Breast epithelium (tissue), 3 donors: ENCODE results near the gene CREB1.

Source experiments
- POLR2A ChIP-seq: fragments of 450-650 bp; IDR thresholded peaks from one replicate; pipeline ENCODE4 v1.6.1; 2016; ENCODE audit warnings: antibody characterized with exemption, mild to moderate bottlenecking, moderate library complexity
- POLR2AphosphoS5 ChIP-seq, 3 donors: sonication (generic); formaldehyde crosslinking; IDR thresholded peaks; one replicate each; pipeline ENCODE4 v1.6.1; 2017; ENCODE audit warnings: antibody characterized with exemption in 3 of 3

DNA sequence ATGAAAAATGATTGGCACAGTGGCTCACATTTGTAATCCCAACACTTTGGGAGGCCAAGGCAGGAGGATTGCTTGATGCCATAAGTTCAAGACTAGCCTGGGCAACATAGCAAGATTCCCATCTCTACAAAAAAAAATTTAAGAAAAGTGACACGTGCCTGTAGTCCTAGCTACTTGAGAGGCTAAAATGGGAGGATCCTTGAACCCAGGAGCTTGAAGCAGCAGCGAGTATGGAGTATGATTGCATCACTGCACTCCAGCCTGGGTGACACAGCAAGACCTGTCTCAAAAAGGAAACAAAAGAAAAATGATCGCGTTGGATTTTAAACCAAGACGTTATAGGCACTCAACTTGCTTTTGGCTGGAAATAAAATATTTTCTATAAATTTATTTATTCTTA is 37.8 kb upstream of the CREB1 start:
- no peak for TF ChIP-seq POLR2AphosphoS5 (IDR thresholded peaks at IDR 0.05)
- TF ChIP-seq POLR2A, result no peak
